DMS53 (cell line): ENCODE data around the gene ELP1.
"Not testable (repeated sequence)": the region's sequence is repeated elsewhere in the genome, so short reads cannot be mapped to it uniquely, and the experiment has no call there.

Experiments
- DNase-seq: peaks from one replicate; lab custom pipeline; 2025; lab: John Stamatoyannopoulos, UW

Gene ELP1, protein sequence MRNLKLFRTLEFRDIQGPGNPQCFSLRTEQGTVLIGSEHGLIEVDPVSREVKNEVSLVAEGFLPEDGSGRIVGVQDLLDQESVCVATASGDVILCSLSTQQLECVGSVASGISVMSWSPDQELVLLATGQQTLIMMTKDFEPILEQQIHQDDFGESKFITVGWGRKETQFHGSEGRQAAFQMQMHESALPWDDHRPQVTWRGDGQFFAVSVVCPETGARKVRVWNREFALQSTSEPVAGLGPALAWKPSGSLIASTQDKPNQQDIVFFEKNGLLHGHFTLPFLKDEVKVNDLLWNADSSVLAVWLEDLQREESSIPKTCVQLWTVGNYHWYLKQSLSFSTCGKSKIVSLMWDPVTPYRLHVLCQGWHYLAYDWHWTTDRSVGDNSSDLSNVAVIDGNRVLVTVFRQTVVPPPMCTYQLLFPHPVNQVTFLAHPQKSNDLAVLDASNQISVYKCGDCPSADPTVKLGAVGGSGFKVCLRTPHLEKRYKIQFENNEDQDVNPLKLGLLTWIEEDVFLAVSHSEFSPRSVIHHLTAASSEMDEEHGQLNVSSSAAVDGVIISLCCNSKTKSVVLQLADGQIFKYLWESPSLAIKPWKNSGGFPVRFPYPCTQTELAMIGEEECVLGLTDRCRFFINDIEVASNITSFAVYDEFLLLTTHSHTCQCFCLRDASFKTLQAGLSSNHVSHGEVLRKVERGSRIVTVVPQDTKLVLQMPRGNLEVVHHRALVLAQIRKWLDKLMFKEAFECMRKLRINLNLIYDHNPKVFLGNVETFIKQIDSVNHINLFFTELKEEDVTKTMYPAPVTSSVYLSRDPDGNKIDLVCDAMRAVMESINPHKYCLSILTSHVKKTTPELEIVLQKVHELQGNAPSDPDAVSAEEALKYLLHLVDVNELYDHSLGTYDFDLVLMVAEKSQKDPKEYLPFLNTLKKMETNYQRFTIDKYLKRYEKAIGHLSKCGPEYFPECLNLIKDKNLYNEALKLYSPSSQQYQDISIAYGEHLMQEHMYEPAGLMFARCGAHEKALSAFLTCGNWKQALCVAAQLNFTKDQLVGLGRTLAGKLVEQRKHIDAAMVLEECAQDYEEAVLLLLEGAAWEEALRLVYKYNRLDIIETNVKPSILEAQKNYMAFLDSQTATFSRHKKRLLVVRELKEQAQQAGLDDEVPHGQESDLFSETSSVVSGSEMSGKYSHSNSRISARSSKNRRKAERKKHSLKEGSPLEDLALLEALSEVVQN (N-terminal part only)

DNA sequence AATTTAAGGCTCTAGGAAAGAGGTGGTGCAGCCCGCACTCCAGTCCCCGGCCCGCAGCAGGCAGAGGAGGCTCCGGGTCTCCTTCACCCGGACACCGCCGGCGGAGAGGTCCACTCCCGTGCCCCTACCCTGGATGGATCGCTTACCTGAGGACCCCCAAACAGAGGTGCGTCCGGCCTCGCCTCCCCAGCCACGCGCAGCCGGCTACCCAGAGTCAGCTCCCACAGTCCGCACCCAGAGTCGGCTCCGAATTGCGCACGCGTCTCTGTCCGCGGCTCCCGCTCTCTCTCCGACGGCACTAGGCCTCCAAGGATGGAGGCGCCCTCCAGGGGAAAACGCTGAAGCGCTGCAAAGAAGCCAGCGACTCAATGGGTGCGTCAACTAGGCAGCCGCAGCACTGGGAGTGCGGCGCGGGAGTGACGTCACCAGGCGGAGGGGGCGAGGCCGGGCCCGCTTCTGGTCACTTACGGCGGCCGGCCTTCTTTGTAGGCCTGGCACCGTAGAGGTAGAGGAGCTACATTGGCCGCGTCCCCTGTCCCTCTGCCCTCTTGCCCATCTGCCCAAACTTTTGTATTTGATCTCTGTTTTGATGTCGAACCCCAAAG is at the start of gene ELP1:
Gene ELP1 (minus strand): TSS at position 407 of the 605 bp plus-strand sequence. CDS start 2,978 bp downstream, outside the sequence.
- peak; percentile 95 for DNase-seq

DNA sequence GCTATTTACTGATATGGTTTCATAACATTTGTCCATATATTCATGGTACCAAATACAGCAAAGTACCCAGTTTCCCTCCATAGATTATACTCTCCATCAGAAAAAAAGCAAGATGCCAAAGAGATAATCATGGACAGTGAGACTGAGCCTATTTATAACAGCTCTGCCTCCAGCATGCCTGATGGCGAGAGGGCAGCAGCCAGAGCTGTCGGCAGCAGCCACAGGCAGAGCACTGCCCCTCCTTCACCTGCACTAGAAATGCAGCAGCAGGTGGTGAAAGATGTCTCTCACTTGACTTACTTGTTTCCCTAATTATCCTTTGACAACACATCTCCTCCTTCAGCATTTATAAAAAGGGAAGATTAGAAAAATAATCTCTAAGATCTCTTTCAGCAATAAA is 47.0 kb upstream of the ELP1 start:
- no peak for DNase-seq

DNA sequence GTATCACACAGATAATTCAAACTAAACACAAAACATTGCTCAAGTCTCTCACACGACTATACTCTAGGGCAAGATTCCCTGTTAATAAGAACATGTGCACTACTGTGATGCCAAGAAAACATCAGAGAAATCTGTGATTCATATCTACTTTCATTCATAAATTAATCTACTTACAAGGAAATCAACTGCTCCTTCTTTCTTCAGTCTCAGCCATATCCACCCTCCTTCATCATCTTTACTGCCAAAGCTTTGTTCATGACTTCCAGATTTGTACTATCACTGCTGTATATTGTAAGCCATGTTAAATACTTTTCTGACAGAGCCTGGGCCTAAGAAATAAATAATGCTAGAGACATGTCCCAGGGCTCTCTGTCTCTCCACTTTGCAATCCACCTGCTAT is 44.3 kb upstream of the ELP1 start:
- DNase-seq: no peak

DNA sequence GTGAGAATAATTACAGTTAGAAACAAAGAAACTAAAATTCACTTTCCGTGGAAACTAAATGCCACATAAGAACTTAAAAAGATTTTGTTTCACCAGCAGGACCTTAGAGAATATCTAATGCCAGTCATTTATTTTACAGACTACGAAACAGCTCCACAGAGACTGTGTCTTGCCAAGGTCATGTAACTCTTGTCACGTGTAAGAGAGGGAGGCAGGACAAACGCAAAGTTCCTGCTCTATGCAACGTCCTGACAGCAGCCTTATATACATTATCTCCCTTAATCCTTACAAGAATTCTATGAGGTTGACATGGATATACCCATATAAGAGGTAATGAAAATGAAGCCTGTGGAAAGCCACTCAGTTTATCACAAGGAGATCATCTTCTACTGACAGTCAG is 40.0 kb upstream of the ELP1 start:
- DNase-seq: no peak

DNA sequence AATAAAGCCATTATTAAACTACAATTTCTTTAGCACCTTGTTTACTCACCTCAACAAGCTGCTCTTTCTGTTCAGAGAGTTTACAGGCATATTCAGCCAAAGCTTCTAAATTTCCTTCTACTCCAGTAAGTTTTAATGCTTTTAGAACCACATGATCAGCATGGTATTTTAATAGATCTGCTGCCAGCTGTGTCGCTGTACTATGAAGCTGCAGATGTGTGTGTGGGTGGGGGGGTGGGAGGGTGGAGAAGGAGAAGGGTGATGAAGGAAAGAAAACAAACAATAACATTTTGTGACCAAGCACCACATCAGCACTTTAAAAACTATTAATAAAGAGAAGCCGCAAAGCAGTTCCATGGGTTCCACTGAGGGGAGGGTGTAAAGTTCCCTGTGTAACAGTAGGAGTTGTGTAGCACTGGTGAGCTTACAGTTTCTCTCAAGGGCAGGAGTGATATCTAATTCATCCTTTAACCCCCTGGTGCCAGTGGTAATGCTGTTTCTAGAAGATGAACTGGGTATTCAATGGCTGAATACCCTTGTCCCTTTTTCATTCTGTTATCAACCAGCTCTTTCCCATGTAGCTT is 38.8 kb upstream of the ELP1 start:
- DNase-seq: no peak

DNA sequence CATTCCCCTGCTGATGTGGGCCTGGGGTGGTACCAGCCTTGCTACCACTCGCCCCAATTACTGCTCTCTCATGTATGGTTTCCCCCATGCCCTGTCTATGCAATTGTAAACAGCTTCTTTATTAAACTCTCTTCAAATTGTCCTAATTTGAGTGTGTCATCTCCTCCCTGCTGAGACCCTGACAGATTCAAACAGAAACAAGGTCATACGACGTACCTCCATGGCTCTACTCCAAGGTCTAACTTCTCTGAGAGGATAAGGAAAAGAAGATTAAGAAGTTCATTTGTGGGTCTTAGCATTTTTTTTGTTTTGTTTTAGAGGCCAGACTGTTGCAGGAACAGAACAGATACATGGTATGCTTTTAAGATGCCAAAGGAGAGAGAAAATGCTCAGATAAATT is 38.3 kb upstream of the ELP1 start:
- no peak for DNase-seq

DNA sequence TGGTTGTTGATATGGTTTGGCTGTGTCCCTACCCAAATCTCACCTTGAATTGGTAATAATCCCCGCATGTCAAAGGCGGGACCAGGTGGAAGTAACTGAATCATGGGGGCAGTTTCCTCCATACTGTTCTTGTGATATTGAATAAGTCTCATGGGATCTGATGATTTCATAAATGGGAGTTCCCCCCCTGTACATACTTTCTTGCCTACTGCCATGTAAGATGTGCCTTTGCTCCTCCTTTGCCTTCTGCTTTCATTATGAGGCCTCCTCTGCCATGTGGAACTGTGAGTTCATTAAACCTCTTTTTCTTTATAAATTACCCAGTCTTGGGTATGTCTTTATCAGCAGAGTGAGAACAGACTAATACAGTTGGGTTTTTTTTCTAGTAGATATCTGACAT is 37.5 kb upstream of the ELP1 start:
- not testable (repeated sequence) for DNase-seq

DNA sequence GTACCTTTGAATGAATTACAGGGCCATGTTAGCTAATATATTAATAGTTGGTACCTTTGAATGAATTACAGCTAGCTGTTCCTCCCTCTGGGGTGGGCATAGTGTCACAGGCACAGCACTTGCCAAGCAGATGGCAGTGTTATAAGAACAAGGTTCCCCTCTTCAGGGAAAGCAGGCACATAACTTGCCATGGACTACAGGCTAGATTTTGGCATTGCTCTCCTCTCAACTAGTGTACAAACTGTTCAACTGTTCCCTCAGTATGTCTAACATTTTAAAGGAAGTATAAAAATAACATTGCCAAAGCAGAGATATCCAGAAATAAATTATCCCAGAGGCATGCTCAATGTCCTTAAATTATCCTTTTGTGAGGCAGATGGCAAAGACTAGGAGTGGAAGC is 34.0 kb upstream of the ELP1 start:
- DNase-seq: no peak

DNA sequence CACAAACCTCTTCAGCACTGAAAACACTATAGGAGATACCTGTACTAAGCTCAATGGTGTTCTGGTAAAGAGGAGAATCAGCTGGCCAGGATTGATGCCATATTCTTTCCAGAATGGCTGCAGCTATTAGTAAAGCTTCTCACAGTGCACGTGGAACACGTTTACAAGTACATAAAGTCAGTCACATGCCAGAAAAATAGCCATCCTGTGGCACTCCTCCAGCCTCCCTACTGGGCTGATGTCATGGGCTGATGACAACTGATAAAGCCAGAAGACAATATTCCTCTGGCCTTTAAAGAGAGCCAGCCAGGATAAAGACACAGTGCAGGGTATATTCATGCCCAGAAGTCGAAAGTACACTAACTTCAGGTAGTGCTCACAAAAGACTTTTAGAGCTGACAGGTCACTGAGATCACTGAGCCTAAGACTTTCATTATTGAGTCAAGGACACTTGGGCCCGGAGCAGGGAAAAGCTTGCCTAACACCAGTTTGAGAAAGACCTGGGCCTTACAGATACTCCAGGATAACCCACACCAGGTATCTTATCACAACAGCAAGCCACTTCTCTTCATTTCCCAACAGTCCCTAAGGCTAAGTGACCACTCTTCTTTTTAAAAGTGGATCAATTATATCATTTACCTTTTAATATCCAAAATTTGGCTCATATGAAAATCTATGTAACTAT is 29.7 kb upstream of the ELP1 start:
- DNase-seq: no peak

DNA sequence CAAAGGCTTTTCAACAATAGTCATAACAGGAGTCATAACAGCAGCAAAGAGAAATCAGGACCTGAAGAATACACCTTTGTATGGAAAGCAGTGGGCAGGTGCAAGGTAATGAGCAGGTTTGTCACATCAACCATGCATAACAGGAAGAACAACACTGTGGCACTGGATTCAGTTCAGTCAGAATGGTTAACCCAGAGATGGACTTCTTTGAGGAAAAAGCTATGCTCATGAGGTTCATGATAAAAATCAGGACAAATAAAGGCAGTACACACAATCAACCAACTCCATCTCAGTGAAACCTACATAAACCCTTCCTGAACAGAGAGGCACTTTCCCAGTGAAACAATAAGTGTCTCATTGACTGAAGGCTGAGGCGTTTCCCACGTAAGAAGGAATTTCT is 27.2 kb upstream of the ELP1 start:
- no peak for DNase-seq

DNA sequence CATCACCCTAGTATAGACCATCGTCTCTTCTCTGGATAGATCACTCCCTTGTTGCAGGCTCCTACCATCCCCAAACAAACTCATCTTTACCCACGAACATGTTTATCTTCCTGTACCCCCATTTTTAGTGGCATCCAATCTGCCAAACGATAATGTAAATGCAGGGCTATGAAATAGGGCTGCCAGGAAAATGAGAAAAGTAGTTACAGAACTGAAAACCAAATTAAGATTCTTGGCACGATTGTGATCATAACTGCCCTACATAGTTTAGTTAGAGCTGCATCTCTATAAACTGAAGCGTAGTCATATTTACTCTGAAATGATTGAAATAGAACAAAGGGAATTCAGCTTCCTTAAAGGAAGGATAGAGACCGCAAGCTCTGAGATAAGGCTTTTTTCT is 26.4 kb upstream of the ELP1 start:
- DNase-seq: no peak

DNA sequence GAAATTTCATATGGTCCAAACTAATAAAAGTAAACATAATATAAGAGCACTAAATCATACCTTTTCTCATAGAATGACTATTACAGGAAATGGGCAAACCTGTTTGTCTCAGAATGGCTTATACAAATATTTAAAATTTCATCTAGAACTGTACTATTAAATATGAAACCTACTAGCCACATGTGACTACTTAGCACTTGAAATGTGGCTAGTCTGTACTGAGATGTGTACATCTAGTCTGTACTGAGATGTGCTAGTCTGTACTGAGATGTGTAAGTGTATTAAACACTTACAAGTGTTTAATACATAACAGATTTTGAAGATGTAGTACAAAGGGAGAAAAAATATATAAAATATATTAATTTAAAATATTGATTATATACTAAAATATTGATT is 22.7 kb upstream of the ELP1 start:
- peak; percentile 44 for DNase-seq

DNA sequence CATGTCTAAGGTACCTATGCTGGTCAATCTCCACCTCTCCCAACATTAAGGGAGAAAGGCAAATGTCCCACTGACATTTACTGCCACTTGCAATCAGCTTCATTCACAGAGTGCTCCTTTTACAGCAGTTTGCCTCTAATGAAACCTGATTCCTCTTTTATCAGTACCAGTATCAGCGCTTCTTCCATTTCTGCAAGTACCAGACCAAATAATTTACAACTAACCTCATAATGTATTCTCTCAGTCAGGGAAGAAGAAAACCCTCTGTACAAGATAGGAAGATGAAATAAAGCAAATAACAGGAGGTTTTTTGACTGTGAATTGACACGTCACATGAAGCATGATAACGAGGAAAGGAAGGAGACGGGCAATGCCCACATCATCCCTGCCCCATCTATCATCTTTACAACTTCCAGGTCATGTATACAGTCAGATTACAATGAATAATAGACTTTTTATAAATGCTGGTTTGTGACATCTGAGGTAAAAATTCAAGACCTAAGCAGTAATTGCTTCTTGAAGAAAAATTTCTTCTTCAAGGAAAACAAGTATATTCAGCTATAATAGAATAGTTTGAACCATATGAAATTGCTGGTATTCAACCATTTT is 22.2 kb upstream of the ELP1 start:
- DNase-seq: no peak

DNA sequence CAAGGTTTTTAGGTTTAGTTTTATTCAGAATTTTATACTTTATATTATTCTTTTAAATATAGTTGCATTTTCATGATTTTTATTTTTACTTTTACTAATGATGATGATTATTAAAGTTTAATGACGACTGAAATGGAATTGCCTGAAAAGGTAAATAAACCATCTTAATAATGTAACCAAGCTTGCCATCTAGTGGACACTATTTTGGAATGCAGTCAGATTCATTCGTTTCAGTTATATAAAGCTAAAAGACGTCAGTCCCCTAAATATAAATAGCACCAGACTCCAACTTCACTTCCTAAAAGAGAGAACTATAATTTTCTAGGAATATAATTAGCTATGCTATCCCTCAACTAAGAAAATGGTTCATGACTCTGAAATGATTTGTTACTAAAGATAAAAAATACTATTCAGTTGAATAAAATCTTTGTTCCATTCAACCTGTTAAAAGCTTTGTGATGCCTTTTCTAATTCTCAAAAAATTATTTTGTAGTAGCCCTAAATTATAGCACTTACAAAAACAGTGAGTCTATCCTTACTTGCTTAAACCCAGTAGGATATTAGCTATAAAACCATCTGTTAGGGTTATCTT is 20.2 kb upstream of the ELP1 start:
- DNase-seq: peak; percentile 50

DNA sequence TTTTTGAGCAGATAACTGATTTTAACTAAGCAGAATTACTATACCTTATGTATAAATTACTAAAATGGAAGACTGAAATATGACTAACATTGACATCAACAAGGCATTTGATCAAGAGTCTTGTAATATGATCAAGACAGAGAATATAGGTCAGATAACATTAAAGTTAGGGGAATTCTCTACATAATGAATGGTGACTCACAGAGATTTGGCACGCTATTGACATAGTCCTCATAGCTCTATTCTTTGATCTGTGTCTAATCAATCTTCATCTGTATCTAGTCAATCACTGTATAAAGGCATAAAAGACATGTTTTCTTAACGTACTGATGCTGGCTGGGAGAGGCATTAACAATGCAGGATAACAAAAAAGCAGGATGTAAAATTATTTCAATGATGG is 17.7 kb upstream of the ELP1 start:
- no peak for DNase-seq

DNA sequence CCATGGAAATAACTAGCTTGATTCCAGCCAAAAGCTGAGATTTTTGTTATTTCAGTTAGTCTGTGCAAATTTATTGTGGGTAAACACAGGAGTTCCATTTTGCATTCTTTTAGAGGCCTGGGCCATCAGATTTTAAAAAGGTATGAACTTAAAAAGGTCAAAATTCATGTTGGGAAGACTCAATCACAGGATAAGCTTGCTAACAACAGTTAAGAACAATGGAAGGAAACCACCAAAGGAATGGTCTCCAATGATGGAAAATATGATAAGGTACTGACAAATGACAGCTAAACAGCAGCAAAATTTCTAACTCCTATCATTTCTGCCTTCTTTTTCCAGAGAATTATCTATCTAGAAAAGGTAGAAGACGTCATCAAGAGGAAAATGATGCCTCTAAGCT is 16.2 kb upstream of the ELP1 start:
- DNase-seq: no peak

DNA sequence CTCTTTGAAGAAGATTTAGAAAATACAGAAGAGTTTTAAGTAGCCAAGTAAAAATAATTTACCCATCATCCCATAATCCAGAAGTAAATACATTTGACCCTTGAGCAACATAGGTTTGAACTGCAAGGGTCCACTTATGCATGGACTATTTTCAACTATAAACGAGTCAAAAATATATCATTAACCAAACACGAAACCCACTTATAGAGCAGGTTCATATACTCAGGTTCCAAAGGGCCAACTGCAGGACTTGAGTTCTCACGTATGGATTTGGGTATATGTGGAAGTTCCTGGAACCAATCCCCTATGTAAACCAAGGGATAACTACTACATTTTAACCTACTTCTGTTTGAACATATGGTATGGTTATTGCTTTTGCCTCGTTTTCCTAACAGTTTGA is 6.1 kb upstream of the ELP1 start:
- no peak for DNase-seq

DNA sequence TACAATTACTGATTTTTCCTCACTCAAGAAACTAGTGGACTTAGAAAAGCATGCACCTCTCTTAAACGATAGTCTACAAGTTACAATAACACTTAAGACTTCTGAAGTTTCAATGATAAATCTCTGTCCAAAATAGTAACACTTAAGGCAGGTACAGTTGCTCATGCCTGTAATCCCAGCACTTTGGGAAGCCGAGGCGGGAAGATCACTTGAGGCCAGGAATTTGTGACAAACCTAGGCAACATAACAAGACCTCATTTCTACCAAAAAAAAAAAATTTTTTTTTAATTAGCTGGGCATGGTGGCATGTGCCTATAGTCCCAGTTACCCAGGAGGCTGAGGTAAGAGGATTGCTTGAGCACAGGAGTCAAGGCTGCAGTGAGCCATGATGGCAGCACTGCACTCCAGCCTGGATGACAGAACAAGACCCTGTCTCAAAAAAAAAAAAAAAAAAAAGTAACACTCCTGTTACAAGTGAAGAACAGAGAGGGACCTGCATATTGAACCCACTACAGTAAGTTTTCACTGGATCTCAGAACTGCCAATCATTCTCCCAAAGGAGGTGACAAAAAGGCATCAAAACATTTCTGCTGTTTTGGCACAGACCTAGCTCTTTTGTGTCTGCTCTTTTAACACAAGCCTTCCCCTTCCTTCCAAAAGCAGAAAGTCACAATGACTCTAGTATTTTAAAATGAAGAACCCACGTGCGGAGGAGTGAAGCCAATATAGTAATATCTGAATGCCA is 3.8 kb upstream of the ELP1 start:
- no peak for DNase-seq

DNA sequence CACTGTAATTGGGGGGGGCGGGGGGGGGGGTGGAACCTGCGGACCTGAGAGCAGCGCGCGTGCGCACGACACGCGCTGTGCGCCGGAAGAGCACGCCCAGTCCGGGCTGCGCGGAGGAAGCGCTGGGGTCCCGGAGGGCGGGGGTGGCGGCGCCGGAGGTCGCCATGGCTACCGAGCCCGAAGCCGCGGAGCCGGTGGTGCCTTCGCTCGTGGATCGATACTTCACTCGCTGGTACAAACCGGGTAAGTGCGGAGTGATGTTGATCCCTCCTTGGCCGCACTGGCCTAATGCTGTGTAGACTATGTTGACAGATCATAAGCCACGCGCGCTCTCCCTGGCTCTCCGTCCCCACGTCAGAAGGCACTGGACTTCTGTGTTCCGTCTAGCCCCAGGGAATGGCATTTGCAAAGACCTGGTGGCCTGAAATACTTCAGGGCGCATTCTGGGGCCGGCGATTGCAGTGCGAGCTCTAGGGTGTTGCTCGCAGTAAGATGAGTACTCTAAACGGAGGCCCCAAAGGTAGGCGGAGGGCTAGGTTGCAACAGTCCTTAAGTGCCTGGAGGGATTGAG is 484 bp upstream of the ELP1 start, which contains the start of gene ABITRAM:
Gene ABITRAM (plus strand): TSS at position 78 of the 571 bp plus-strand sequence. CDS start 87 bp downstream, at position 165.
- DNase-seq: peak; percentile 88
